ENCODE measurements around the gene LIMA1.

GRCh38 chr12:50282721-50283228 lies 545 bp downstream of the LIMA1 start:
- TF ChIP-seq CTCF (IDR thresholded peaks at IDR 0.05; ENCODE audit: low read length) (no peak), EZH2phosphoT487 (IDR thresholded peaks at IDR 0.05; ENCODE audit: low read length) (no peak)

Measured in MM.1S (cell line).